HepG2 (cell line): ENCODE data around the gene RABGAP1L.

Experiments used
- CEBPZ ChIP-seq: IDR thresholded peaks from 2 replicates; pipeline ENCODE4 v1.6.1; 2012; ENCODE audit warnings: low read length, improper control_type of control experiment
- CSRNP2 ChIP-seq: sonication (generic); formaldehyde crosslinking; conservative IDR thresholded peaks from 2 replicates; pipeline ENCODE4 v1.8.0; 2022; ENCODE audit warnings: low read depth, missing genetic modification reagents
- CTCF ChIP-seq: sonication (generic); formaldehyde crosslinking; IDR thresholded peaks from 2 replicates; pipeline ENCODE4 v1.5.0; 2020; ENCODE audit warnings: mild to moderate bottlenecking, missing genetic modification reagents, moderate library complexity
- EZH2 ChIP-seq: conservative IDR thresholded peaks from 2 replicates; pipeline ENCODE4 v1.6.1; 2012; ENCODE audit warnings: mild to moderate bottlenecking, low read depth, low read length, moderate library complexity
- HIC2 ChIP-seq: sonication (generic); formaldehyde crosslinking; IDR thresholded peaks from 2 replicates; pipeline ENCODE4 v1.9.0; 2022; ENCODE audit warnings: low read depth, missing genetic modification reagents
- NFE2L2 ChIP-seq: fragments of 150-350 bp; IDR thresholded peaks from 2 replicates; pipeline ENCODE4 v1.6.1; 2014; ENCODE audit warnings: low read length
- POLR2A ChIP-seq, 2 experiments: IDR thresholded peaks; 2 replicates each; pipeline ENCODE4 v1.6.1; 2011; ENCODE audit warnings: low read depth in 2 of 2, low read length in 2 of 2, mild to moderate bottlenecking in 1 of 2, moderate library complexity in 1 of 2; ENCODE audit not compliant: insufficient read depth in 1 of 2
- RFXANK ChIP-seq: IDR thresholded peaks from 2 replicates; pipeline ENCODE4 v1.6.1; 2016
- RXRB ChIP-seq: IDR thresholded peaks from 2 replicates; pipeline ENCODE4 v1.6.1; 2016; ENCODE audit warnings: borderline replicate concordance, missing genetic modification reagents, missing compliant biosample characterization
- SOX5 ChIP-seq: IDR thresholded peaks from 2 replicates; pipeline ENCODE4 v1.6.1; 2016; ENCODE audit warnings: borderline replicate concordance
- USF2 ChIP-seq, 2 experiments: sonication (generic) in 1 of 2; formaldehyde crosslinking in 1 of 2; IDR thresholded peaks; 2 replicates each; pipeline versions ENCODE4 v1.5.1 to v1.6.1; 2011 to 2020; ENCODE audit warnings: borderline replicate concordance in 1 of 2, low read depth in 1 of 2, low read length in 1 of 2, mild to moderate bottlenecking in 1 of 2, missing genetic modification reagents in 1 of 2, moderate library complexity in 1 of 2
- ZFP91 ChIP-seq: sonication (generic); formaldehyde crosslinking; IDR thresholded peaks from 2 replicates; pipeline ENCODE4 v1.9.0; 2022; ENCODE audit warnings: missing genetic modification reagents, mild to moderate bottlenecking, borderline replicate concordance
- ZNF354B ChIP-seq: sonication (generic); formaldehyde crosslinking; IDR thresholded peaks from 2 replicates; pipeline ENCODE4 v1.8.0; 2022; ENCODE audit warnings: mild to moderate bottlenecking, missing genetic modification reagents

- TF ChIP-seq ZFP91 (CRISPR knock-in tag) (no peak), EZH2 (no peak), POLR2A (IDR thresholded peaks at IDR 0.05; ENCODE audit: insufficient read depth in 1 of 2, low read depth in 2 of 2, low read length in 2 of 2) (no peak), HIC2 (no peak), NFE2L2 (no peak), CTCF (CRISPR knock-in tag) (no peak), USF2 (IDR thresholded peaks at IDR 0.05; ENCODE audit: low read depth, low read length) (no peak), USF2 (CRISPR knock-in tag; IDR thresholded peaks at IDR 0.05; ENCODE audit: borderline replicate concordance) (no peak), ZNF354B (CRISPR knock-in tag) (no peak), CEBPZ (no peak), CSRNP2 (no peak), RXRB (CRISPR knock-in tag) (no peak), RFXANK (CRISPR knock-in tag) (no peak), SOX5 (CRISPR knock-in tag) (no peak)
These were observed 5.6 kb upstream of the RABGAP1L start for GRCh38 chr1:174153825-174154107.
